Stimulated activated CD4-positive, alpha-beta T cell treated with anti-CD3 and anti-CD28 coated beads, TNF-alpha, amount 100 ng/mL, for 48 hours (primary cell): ENCODE measurements around the gene PSEN2.

Experiments
- DNase-seq, 3 donors: peaks; one replicate each; pipeline ENCODE4 v3.0.0-alpha.2; 2020; ENCODE audit warnings: low read depth in 3 of 3

PSEN2 gene

GRCh38 chr1:226886122-226886901 is 15.9 kb downstream of the PSEN2 start:
- no peak for DNase-seq

- DNase-seq = no peak
Measured at GRCh38 chr1:226887006-226887405, 16.6 kb downstream of the PSEN2 start.

DNA sequence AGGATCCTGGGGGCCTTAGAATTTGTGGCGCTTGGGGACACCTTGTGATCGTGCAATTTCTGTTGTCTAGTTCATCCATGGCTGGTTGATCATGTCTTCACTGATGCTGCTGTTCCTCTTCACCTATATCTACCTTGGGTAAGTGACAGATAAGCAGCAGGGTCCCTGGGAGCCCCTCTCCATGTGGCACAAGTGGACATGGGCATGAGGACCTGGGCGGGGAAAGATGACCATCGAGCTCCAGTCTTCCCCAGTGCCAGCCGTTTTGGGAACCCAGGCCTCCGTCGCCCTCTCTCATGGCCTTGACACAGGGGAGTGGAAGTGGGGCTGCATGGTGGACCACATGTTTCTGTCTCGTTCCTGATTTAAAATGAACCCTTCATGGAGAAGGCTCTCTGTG is 17.6 kb downstream of the PSEN2 start:
- DNase-seq = no peak

DNA sequence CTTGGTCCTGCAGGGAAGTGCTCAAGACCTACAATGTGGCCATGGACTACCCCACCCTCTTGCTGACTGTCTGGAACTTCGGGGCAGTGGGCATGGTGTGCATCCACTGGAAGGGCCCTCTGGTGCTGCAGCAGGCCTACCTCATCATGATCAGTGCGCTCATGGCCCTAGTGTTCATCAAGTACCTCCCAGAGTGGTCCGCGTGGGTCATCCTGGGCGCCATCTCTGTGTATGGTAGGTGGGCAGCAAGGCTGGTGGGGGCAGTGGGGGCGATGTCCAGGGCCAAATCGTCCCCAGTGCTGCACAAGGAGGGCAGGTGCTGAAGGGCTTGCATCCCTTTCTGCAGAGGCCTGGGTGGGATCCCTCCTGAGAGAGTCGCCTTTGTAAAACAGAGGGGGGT is 18.4 kb downstream of the PSEN2 start:
- no peak for DNase-seq

- DNase-seq = no peak
Measured at GRCh38 chr1:226889616-226890330, 19.4 kb downstream of the PSEN2 start.

- no peak for DNase-seq
Measured at GRCh38 chr1:226890331-226891108, 20.1 kb downstream of the PSEN2 start.

DNA sequence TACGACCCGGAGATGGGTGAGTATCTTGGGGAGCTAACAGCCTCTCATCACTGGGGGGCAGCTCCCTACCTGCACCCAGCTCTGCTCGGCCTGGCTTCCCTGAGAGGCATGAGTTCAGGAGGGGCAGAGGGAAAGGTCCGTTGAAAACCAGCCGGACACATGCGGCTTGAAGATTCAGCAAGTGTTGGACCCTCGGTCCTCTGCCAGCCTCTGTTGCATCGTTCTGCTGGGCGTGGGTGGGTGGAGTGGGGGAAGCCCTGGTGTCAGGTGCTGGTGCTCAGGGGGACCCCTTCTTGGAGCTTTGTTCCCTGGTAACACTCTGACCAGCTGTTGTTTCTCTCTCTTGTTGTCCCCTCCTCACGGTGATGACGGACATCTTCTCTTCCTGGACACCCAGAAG is 20.9 kb downstream of the PSEN2 start:
- no peak for DNase-seq

GRCh38 chr1:226891846-226892523 is 21.6 kb downstream of the PSEN2 start:
- DNase-seq = no peak

DNA sequence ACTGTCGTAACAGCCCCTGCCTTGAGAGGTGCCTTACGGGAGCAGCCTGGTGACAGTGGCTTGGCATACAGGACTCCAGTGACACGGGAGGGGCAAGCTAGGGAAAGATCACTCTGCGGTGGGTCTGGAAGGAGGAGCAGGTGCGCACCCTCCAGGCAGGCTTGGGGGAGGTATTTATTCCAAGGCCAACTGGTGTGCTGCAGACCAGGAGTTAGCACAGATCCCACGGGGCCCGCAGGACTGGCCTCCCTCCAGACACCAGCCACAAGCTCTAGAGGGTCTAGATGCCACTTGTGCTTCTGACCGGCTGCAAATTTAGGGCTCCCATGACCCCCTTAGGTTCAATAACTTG is 22.1 kb downstream of the PSEN2 start:
- no peak for DNase-seq

- DNase-seq = no peak
Measured at GRCh38 chr1:226893936-226894335, 23.5 kb downstream of the PSEN2 start.

DNA sequence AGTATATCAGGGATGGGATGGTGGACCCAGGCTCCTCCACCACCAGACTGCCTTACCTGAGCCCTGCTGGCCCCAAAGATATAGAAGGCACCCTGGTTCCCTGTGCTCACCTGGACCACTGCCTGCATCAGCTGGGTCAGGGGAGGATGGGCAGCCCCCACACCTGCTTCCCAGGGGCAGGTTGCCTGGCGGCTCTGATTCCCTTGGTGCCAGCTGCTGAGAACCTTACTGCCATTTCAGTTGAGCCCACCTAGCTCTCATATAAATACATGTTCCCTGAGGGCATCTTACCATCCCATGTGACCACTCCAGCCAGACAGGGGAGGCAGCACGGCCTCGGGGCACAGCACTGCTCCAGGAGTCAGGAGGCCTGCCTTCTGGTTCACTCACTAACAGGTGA is 24.4 kb downstream of the PSEN2 start:
- DNase-seq = no peak

- DNase-seq = no peak
Measured at GRCh38 chr1:226895644-226896043, 25.2 kb downstream of the PSEN2 start.

DNA sequence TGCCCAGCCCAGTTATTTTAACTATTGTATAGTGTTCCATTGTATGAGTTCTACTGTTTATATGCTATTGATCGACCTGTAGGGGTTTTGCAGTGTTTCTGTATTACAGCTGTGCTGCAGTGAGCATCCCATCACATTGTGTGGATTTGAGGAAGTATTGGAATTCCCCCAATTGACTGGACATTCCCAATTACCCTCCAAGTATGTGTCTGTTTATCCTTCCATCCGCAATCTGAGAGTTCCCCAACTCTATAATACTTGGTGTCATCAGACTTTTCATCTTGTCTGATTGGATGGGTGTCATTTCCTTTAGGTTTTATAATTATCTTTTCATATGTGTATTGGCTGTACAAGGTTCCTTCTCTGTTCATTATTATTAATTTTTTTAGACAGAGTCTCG is 27.8 kb downstream of the PSEN2 start:
- DNase-seq = no peak

- no peak for DNase-seq
Measured at GRCh38 chr1:226901421-226901820, 31.0 kb downstream of the PSEN2 start.

- no peak for DNase-seq
Measured at GRCh38 chr1:226902601-226903000, 32.2 kb downstream of the PSEN2 start.

- DNase-seq = no peak
Measured at GRCh38 chr1:226903819-226904716, 33.7 kb downstream of the PSEN2 start.

DNA sequence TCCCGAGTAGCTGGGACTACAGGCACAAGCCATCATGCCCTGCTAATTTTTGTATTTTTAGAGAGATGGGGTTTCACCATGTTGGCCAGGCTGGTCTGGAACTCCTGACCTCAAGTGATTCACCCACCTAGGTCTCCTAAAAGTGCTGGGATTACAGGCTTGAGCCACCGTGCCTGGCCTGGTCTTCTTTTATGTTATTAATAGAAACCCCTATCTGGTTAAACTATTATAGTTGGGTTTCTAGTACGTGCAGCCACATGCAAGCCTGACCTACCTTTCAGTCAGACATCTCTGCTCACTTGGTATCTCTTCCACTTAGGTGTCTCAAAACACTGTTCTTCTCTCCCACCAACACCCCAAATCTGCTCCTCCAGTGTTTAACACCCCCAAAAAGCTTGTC is 34.4 kb downstream of the PSEN2 start:
- DNase-seq = no peak

GRCh38 chr1:226908419-226908818 is 38.0 kb downstream of the PSEN2 start:
- no peak for DNase-seq

- no peak for DNase-seq
Measured at GRCh38 chr1:226908913-226909312, 38.5 kb downstream of the PSEN2 start.

GRCh38 chr1:226912587-226913176 is 42.3 kb downstream of the PSEN2 start:
- DNase-seq = peak; percentile 3 to 9 (median 4)

DNA sequence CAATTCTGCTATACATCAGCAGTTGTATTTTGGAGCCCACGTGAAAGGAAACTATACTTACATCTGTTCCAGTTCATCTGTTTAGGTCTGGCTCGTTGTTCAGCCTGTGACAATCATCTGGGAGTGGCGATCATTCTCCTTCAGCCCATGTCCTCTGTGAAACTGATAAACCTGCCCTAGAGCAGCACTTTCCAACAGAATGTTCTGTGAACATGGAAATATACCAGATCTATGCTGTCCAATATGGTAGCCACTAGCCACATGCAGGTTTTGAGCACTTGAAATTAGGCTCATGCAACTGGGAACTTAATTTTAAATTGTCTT is 45.2 kb downstream of the PSEN2 start:
- no peak for DNase-seq
